ENCODE measurements around the gene FAM83G.

The FAM83G gene

DNA sequence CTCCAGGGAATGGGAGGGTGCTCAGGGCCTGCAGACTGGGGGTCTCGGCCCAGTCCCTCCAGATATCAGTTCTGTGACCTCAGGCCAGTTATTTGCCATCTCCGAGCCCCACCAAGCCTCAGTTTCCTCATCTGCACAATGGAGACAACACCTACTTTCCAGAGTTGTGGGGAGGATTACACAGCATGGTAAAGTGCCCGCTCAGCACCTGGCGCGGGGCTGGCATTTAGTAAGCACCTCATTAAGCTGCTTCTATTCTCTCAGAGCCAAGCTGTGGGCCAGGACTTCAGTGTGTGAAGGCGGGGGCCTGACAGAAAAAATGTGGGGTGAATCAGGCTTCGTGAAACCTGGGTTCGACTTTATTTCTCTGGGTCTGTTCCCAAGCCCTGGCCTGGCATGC is 5.2 kb downstream of the FAM83G start:
- no peak for DNase-seq (ENCODE audit: low read depth)
- no peak overlapping the region for H3K4me3 ChIP-seq (ENCODE audit: low read length)
- TF ChIP-seq CTCF (conservative IDR thresholded peaks at IDR 0.05; ENCODE audit: low read depth, low read length) = no peak

GRCh38 chr17:18997650-18998196 is 6.8 kb downstream of the FAM83G start:
- no peak for DNase-seq (ENCODE audit: low read depth)
- no peak for TF ChIP-seq CTCF (conservative IDR thresholded peaks at IDR 0.05; ENCODE audit: low read depth, low read length)
- H3K4me3 ChIP-seq (ENCODE audit: low read length) = no peak overlapping the region

GRCh38 chr17:18996458-18996857 is 8.1 kb downstream of the FAM83G start:
- no peak overlapping the region for H3K4me3 ChIP-seq (ENCODE audit: low read length)
- DNase-seq (ENCODE audit: low read depth) = no peak
- TF ChIP-seq CTCF (conservative IDR thresholded peaks at IDR 0.05; ENCODE audit: low read depth, low read length) = no peak

DNA sequence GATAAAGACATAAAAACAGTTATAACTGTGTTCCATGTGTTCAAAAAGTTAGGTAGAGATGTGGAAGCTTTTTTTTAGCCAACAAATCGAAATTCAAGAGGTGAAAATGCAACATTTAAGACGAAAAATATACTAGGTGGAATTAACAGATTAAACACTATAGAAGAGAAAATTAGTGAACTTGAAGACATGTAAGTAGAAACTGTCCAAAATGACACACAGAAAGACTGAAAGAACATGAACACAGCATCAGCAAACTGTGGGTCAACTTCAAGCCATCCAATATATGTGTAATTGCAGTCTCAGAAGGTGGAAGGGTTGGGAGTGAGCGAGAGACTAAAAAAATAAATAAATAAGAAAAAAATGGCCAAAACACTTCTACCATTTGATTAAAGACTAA is 9.3 kb downstream of the FAM83G start:
- TF ChIP-seq CTCF (conservative IDR thresholded peaks at IDR 0.05; ENCODE audit: low read depth, low read length) = no peak
- DNase-seq (ENCODE audit: low read depth) = no peak
- H3K4me3 ChIP-seq (ENCODE audit: low read length) = no peak overlapping the region

DNA sequence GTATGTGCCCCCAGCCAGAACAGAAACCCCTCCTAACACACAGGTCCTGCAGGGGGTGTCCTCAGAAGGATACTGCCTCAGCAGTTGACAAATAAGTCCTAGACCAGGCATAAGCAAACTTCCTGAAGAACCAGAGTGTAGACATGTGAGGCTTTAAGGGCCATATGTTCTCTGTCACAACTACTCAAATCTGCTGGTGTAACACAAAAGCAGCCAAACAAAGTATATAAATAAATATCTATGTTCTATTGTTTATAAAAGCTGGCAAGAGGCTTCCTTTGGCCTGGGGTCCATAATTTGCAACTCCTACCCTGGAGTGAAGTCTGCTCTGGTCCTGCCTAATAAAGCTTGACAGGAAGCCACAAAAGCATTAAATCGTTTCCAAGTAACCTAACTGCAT is 9.9 kb downstream of the FAM83G start:
- DNase-seq (ENCODE audit: low read depth) = no peak
- H3K4me3 ChIP-seq (ENCODE audit: low read length) = no peak overlapping the region
- TF ChIP-seq CTCF (conservative IDR thresholded peaks at IDR 0.05; ENCODE audit: low read depth, low read length) = no peak

- no peak for DNase-seq (ENCODE audit: low read depth)
- no peak overlapping the region for H3K4me3 ChIP-seq (ENCODE audit: low read length)
- TF ChIP-seq CTCF (conservative IDR thresholded peaks at IDR 0.05; ENCODE audit: low read depth, low read length) = no peak
Measured at GRCh38 chr17:18993905-18994526, 10.5 kb downstream of the FAM83G start.

- H3K4me3 ChIP-seq (ENCODE audit: low read length) = no peak overlapping the region
- no peak for DNase-seq (ENCODE audit: low read depth)
- TF ChIP-seq CTCF (conservative IDR thresholded peaks at IDR 0.05; ENCODE audit: low read depth, low read length) = no peak
Measured at GRCh38 chr17:18992454-18993130, 12.0 kb downstream of the FAM83G start.
